Stomach (tissue), 4 donors: Measurements from ENCODE around the gene TTC21A.

Source experiments
- EP300 ChIP-seq: sonication (generic); formaldehyde crosslinking; IDR thresholded peaks from one replicate; pipeline ENCODE4 v1.6.1; 2017; ENCODE audit warnings: antibody characterized with exemption
- POLR2A ChIP-seq, 4 donors: fragments of 450-650 bp; IDR thresholded peaks; one replicate each; pipeline ENCODE4 v1.6.1; 2016; ENCODE audit warnings: antibody characterized with exemption in 4 of 4, control low read depth in 2 of 4, mild to moderate bottlenecking in 1 of 4, moderate library complexity in 1 of 4
- POLR2AphosphoS5 ChIP-seq, 3 donors: sonication (generic); formaldehyde crosslinking; IDR thresholded peaks; one replicate each; pipeline ENCODE4 v1.6.1; 2016; ENCODE audit warnings: antibody characterized with exemption in 3 of 3

DNA sequence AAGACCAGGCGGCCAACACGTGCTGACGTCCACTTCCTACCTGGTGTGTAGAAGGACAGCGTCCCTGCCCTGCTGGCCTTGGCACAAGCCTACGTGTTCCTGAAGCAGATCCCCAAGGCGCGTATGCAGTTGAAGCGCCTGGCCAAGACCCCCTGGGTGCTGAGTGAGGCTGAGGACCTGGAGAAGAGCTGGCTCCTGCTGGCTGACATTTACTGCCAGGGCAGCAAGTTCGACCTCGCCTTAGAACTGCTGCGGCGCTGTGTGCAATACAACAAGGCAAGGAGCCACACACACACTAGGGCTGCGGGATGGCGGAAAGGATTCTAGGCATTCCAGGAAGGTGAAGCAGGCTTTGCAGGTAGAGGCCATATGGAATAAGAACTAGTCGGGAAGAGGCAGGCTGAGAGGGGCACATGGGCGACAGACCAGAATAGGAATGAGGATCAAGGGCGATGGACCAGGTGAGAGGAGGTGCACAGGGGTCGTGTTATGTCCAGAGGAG lies 30.0 kb downstream of the TTC21A start:
- TF ChIP-seq EP300 (no peak), POLR2AphosphoS5 (IDR thresholded peaks at IDR 0.05) (no peak), POLR2A (IDR thresholded peaks at IDR 0.05) (no peak)
